ENCODE results near the gene CBX3.

CBX3 gene

DNA sequence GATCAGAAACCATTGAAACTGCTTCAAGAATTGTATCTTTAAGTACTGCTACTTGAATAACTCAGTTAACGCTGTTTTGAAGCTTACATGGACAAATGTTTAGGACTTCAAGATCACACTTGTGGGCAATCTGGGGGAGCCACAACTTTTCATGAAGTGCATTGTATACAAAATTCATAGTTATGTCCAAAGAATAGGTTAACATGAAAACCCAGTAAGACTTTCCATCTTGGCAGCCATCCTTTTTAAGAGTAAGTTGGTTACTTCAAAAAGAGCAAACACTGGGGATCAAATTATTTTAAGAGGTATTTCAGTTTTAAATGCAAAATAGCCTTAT, 15.7 kb upstream of the CBX3 start:
- Histone ChIP-seq H3F3A (ENCODE audit: insufficient read depth) (peaks cover 95% of the 10 kb centered on the region), H3K9me3 (ENCODE audit: insufficient read depth, low read length) (no peaks in the 10 kb centered on the region), H3K79me2 (ENCODE audit: insufficient read depth, low read length) (0 out of 2 replicates have a peak, but pooled peaks cover 4% of the 10 kb centered on the region), H3K27me3 (ENCODE audit: low read length) (no peaks in the 10 kb centered on the region), H3K4me3 (ENCODE audit: insufficient read depth, low read length, poor library complexity, severe bottlenecking) (no peak overlapping the region), H3K9ac (ENCODE audit: low read length) (no peak overlapping the region), H3K4me2 (ENCODE audit: low read depth, low read length, poor library complexity, severe bottlenecking) (no peak overlapping the region), H2AFZ (ENCODE audit: low read depth, low read length, severe bottlenecking) (no peak overlapping the region), H4K20me1 (ENCODE audit: low read depth, low read length) (peaks cover 23% of the 10 kb centered on the region), H3K9me2 (replicated peaks; ENCODE audit: insufficient read depth, low read length) (no peaks in the 10 kb centered on the region), H3K36me3 (ENCODE audit: low read length) (peaks cover 22% of the 10 kb centered on the region), H3K27ac (ENCODE audit: low read depth, low read length) (no peak overlapping the region)
- no peak for TF ChIP-seq EZH2phosphoT487 (conservative IDR thresholded peaks at IDR 0.05; ENCODE audit: low read length)
- TF ChIP-seq, protein P1, sequence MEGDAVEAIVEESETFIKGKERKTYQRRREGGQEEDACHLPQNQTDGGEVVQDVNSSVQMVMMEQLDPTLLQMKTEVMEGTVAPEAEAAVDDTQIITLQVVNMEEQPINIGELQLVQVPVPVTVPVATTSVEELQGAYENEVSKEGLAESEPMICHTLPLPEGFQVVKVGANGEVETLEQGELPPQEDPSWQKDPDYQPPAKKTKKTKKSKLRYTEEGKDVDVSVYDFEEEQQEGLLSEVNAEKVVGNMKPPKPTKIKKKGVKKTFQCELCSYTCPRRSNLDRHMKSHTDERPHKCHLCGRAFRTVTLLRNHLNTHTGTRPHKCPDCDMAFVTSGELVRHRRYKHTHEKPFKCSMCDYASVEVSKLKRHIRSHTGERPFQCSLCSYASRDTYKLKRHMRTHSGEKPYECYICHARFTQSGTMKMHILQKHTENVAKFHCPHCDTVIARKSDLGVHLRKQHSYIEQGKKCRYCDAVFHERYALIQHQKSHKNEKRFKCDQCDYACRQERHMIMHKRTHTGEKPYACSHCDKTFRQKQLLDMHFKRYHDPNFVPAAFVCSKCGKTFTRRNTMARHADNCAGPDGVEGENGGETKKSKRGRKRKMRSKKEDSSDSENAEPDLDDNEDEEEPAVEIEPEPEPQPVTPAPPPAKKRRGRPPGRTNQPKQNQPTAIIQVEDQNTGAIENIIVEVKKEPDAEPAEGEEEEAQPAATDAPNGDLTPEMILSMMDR (IDR thresholded peaks at IDR 0.05; ENCODE audit: insufficient read depth, low read length, poor library complexity, severe bottlenecking), result no peak

DNA sequence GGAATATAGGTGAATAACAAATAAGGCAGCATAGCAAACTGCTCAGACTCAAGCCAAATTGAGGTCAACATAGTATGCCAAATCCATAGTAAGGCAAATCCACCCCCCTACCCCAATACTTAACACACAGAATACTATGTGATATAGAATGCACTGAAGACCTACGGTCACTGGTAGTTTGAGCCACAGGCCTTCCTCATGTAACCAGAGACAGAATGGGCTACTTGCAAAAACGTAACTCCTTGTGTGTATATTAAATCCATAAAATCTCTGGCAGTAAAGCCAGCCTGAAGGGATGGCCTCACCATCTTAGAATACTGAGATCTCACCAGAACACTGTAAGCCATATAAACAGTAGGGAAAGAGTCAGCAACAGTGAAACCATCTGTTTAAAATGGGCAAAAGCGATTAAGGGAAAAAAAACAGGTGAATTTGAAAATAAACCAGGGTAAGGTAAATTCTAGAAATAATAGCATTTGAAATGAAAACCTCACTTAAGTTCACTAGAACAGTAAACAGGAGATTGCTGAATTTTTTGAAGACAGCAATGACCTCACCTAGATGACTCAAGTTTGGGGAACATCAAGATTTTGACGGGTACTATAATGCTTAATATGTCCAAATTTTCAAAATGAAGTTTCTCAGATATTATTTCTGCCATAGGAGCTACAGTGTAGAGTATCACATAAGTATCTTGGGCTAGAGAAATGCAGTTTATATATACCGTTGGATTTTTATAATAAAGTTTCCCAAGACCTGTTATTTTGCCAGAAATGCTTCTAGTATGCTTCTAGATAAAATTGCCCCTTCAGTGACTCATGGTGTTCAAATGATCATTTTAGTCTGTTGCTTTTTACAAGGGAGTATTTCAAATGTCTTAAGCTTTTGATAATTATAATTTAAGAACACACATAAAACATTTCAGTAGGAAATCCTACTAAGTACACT, 14.9 kb upstream of the CBX3 start:
- Histone ChIP-seq H3K79me2 (ENCODE audit: insufficient read depth, low read length) (peaks cover 7% of the 10 kb centered on the region; the same call in 1 of the 2 replicates), H3K9ac (ENCODE audit: low read length) (no peak overlapping the region), H3K27me3 (ENCODE audit: low read length) (no peaks in the 10 kb centered on the region), H2AFZ (ENCODE audit: low read depth, low read length, severe bottlenecking) (no peak overlapping the region), H3K4me2 (ENCODE audit: low read depth, low read length, poor library complexity, severe bottlenecking) (no peak overlapping the region), H3K27ac (ENCODE audit: low read depth, low read length) (peak overlapping the region; percentile 54), H4K20me1 (ENCODE audit: low read depth, low read length) (peaks cover 31% of the 10 kb centered on the region), H3K9me2 (replicated peaks; ENCODE audit: insufficient read depth, low read length) (no peaks in the 10 kb centered on the region), H3K9me3 (ENCODE audit: insufficient read depth, low read length) (no peaks in the 10 kb centered on the region), H3F3A (ENCODE audit: insufficient read depth) (peaks cover 99% of the 10 kb centered on the region), H3K4me3 (ENCODE audit: insufficient read depth, low read length, poor library complexity, severe bottlenecking) (no peak overlapping the region), H3K36me3 (ENCODE audit: low read length) (peaks cover 30% of the 10 kb centered on the region)
- TF ChIP-seq, protein P1 (IDR thresholded peaks at IDR 0.05; ENCODE audit: insufficient read depth, low read length, poor library complexity, severe bottlenecking), result no peak
- TF ChIP-seq EZH2phosphoT487 (conservative IDR thresholded peaks at IDR 0.05; ENCODE audit: low read length), result no peak

DNA sequence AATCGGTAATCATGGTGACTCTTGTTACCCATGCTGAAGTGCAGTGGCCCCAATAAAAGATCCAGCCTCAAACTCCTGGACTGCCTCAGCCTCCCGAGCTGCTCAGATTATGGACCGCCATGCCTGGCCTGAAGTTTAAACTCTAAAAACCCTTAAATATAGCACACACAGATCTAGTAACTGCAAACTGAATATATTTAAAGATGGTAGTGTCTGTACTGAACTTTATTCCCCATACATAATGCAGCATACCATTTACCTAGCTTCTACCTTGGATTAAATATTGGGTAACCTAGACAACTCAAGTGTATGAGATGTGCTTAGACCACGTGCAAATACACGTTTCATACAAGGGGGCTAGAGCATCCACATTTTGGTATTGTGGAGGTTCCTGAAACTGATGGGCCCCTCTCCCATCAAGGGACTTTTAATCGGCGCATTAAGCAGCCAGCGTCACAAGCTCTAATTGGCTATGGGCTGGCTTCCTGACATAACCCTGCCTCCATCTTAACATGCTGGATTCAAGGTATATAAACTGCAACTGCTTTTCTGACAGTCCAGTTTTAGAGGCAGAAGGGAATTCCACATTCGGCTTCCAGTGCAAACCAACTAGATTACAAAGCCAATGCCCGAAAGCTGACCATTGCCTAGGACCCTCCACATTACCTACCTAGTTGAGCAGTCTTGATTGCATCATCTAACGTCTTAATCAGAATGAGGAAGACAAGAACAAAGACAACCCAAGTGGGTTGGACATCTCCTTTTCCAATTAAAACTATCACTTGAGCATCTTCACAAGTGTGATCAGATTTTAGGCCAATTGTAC, 14.0 kb upstream of the CBX3 start:
- Histone ChIP-seq H2AFZ (ENCODE audit: low read depth, low read length, severe bottlenecking) (no peak overlapping the region), H3K27ac (ENCODE audit: low read depth, low read length) (peak overlapping the region; percentile 54), H4K20me1 (ENCODE audit: low read depth, low read length) (peaks cover 41% of the 10 kb centered on the region), H3K79me2 (ENCODE audit: insufficient read depth, low read length) (peaks cover 14% of the 10 kb centered on the region), H3K9me3 (ENCODE audit: insufficient read depth, low read length) (no peaks in the 10 kb centered on the region), H3F3A (ENCODE audit: insufficient read depth) (peaks cover 99% of the 10 kb centered on the region), H3K27me3 (ENCODE audit: low read length) (no peaks in the 10 kb centered on the region), H3K9me2 (replicated peaks; ENCODE audit: insufficient read depth, low read length) (no peaks in the 10 kb centered on the region), H3K4me3 (ENCODE audit: insufficient read depth, low read length, poor library complexity, severe bottlenecking) (no peak overlapping the region), H3K4me2 (ENCODE audit: low read depth, low read length, poor library complexity, severe bottlenecking) (no peak overlapping the region), H3K9ac (ENCODE audit: low read length) (no peak overlapping the region), H3K36me3 (ENCODE audit: low read length) (peaks cover 40% of the 10 kb centered on the region)
- TF ChIP-seq, protein P1 (IDR thresholded peaks at IDR 0.05; ENCODE audit: insufficient read depth, low read length, poor library complexity, severe bottlenecking), result no peak
- TF ChIP-seq EZH2phosphoT487 (conservative IDR thresholded peaks at IDR 0.05; ENCODE audit: low read length), result no peak

Data from SU-DHL-6 (cell line).